Fibroblast of upper back skin (primary cell): Measurements from ENCODE around the gene DCP1B.

Experiments used
- DNase-seq: peaks from one replicate; pipeline ENCODE4 v3.0.0-alpha.2; 2013

The DCP1B gene

DNA sequence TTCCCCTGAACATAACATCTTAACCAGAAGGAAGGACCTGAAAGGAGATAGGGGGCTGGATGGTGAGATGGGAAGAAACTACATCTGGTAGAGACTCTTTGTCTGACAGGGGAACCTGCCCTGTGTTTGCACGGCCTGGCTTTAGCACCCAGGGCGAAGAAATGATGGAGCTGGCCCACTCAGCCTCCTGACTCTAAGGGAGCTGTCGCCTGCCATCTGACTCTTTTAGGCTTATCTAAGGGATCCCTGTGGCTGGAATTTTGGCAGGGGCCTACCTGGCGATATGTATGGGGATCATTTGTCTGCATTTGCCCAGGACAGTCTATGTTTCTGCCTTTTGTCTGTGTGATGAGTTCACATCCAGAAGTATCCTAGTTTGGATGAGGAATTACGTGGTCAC is 70.2 kb downstream of the DCP1B start:
- DNase-seq, result no peak

DNA sequence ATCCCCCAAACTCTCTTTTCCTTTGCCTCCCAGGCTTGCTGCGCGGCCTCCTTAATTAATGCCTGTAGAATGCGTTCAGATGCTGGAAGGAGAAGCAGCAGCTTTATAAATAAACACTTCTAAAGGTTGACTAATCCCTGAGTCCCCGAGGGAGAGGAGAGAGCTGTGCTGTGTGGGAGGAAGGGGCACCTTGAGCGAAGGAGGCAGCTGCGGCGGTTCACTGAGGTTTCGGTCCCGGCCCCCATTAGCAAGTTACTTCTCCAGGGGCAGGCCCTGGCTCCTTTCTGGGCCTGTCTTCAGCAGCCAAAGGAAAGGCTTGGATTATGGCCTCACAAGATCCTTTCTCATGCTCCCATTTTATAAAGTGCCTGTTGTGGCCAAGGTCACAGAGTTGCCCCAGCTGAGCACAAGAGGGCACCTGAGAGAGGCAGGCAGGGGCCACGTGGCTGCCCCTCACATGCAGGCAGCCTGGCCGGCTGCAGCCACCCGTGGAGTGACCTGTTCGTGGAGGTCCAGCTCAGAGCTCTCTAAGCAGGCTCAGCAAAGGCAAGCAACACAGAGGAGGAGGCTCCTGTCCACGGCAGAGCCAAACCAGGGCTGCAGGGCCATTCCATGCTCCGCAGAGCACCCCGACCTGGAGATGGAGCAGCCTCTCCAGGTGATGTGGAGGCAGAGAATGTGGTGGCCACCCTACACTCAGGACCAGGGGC is 70.8 kb downstream of the DCP1B start:
- peak; percentile 22 for DNase-seq

DNA sequence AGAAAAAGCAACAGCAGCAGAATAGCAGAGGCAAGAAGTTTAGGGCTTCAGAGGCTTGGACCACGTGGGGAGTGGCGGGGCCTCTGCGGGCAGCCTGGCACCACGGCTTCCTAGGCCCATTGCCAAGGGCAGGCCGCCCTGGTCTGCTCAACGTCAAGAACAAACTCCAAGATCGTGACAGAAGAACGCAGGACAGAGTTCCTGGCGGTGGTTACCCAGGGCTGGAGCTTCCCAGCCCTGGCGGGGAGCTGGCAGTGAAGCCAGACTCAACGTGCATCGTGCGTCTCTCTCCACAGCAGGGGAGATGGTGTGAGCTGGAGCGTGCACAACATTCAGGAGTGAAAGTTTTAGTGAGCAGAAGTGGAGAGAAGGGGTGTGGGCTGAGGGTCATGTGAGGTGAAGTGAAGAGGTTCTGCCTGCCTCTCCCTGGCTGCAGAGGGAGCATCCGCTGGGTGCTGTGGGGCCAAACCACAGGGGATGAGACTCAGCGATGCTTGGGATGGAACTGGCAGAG is 71.9 kb downstream of the DCP1B start:
- no peak for DNase-seq

DNA sequence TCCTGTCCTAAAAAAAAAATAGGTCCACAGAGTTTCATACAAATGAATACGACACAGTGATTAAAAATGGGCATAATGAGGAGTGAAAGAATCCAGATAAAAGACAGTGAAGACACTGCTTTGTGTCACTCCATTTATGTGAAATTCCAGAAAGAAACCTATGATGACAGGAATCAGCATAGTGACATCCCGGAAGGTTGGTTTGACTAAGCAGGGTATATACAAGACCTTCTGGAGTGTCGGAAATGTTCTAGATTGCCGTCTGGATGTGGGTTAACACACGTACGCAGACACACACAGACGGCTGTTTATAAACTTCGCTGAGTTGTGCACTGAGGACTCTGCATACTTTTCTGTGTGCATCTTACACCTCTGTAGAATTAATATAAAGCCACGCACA is 72.6 kb downstream of the DCP1B start:
- no peak for DNase-seq

DNA sequence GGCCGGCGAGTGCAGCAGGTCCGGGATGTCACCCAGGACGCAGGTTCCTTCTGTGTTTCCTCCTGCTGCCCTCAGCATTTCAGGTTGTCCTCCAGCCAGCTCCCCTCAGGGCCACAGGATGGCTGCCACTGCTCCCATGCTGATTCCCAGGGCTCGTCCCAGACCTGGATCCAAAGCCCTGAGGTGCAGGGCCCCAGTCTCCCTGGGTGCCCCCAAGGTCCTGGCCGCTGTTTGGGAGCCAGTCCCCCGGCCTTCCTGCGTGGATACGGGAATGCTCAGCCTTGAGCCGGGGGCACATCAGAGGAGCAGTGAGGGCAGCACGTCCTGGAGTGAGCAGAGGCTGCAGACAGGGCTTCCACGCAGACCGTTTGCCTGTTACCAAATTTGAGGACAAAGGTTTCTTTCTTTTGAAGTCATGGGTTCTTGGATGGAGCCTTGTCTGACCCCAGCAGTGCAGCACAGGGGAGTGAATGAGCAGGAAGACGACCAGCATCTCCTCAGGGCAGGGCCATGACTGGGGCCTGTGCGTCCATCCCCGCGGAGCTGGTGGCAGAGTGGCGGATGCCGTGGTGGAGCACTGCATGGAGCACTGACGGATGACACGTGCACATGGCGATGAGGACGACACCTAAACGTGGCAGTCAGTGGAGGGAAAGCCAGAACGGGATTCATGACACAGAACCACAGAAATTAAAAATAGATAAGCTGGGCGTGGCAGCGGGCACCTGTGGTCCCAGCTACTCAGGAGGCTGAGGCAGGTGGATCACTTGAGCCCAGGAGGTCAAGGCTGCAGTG is 73.3 kb downstream of the DCP1B start:
- no peak for DNase-seq

DNA sequence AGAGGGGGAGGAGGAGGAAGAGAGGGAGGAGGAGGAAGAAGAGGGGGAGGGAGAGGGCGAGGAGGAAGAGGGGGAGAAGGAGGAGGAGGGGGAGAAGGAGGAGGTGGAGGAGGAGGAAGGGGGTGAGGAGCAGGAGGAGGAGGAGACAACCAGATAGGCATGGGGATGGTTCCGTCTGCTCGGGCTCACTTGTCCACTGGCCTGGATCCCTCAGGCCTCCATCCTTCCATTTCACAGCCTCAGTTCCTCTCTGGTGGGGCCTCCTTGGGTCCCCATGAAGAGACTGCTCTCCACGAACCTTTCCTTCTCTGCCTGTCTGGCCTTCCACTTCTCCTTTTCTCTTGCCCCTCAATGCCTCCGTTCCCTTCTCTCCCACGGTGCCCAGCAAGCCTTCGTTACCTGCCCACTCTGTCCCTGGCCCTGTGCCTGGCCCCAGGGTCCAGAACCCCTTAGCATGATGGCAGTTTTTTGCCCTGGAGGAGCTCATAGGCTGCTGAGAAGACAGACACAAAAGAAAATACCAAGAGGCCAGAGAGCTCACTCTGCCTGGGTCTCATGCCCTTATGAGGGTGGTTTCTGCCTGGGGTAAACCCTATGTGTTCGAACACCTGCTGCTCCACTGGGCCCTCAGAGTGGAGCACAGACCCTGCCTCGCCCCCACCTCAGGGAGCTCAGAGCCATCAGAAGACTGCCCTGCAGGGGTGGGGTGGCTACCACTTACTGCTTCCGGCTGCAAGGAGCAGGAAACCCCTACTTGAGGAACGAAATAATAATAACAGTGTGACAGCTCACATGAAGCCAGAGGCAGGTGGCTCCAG is 74.1 kb downstream of the DCP1B start:
- DNase-seq, result no peak

DNA sequence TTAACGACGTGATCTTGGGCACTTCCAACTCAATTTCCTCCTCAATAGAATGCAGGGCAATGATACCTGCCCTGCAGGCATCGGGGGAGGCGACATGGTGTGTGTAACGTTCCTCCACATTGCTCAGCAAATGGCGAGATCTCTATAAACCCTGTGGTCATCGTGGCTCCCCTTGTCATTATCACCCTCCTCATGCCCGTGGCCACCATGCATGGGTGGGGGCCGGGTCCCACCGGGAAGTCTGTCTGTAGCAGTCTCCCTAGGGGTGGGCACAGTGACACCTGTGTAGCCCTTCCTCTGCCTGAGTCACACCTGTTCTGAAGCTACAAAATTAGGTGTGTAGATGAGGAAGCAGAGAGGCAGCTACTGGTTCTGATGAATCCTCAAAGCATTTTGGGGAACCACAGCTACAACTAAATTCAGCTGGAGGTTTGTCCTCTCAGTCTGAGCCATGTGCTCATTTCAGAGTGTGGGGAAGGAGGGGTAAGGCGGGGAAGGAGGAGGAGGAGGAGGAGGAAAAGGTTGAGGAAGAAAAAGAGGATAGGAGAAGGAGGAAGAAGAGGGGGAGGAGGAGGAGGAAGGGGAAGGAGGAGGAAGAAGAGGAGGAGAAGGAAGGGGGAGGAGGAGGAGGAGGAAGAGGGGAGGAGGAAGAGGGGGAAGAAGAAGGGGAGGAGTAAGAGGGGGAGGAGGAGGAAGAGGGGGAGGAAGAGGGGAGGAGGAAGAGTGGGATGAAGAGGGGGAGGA is 74.8 kb downstream of the DCP1B start:
- DNase-seq, result no peak

DNA sequence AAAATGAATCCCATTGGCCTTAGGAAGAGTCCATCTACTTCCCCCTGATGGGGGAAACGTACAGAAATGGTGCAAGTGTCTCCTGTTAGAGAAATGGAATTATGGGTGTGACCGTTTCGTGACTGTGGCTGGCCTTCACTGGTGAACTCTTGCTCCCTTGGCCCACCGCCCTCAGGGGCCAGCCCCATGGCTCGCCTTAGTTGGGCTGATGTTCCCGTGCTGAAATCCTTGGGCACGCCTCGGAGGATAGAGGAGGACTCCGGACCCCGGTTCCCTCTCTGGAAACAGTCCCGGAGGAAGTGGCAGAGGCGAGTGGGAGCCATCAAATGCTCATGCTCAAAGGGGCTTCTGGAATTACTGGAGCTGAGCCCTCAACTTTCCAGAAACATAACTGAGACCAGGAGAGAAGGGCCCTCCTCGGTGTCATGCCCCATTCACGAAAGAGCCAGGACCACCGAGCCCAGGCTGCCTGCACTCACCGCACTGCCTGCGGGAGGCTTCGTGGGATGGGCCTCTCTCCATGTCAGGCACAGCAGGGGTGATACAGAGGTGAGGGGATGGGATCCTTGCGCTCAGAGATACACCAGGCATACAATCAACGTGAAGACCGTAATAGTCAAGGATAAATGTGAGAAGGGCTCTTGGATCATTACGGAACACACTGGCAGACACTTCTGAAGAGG is 75.7 kb downstream of the DCP1B start:
- DNase-seq, result no peak

DNA sequence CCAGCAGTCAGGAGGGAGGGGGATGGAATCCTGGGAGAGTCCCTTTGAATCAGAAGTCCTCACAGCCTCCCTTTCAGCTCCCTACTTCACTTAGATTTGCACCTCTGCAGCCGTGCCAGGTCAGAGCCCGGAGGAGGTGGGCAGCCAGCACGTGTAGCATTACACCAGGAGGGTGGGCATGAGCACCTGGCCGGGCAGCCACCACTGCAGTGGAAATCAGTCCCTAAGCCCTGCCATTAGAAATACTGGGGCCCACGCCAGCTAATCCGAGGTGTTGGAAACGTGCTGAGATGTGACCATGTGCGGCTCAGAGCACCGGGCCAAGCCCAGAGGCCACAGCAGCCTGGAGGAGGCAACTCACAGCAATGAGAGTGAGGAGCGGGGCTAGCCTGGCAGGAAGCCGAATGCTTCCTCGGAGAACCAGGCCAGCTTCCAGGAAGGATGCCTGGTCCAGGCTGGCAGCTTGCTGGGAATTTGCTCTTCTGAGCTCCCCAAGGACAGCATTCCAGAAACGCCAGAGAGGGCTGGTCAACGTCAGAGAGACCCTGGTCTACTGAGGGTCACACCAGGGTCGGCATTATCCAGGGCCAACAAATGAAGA is 76.4 kb downstream of the DCP1B start:
- no peak for DNase-seq

DNA sequence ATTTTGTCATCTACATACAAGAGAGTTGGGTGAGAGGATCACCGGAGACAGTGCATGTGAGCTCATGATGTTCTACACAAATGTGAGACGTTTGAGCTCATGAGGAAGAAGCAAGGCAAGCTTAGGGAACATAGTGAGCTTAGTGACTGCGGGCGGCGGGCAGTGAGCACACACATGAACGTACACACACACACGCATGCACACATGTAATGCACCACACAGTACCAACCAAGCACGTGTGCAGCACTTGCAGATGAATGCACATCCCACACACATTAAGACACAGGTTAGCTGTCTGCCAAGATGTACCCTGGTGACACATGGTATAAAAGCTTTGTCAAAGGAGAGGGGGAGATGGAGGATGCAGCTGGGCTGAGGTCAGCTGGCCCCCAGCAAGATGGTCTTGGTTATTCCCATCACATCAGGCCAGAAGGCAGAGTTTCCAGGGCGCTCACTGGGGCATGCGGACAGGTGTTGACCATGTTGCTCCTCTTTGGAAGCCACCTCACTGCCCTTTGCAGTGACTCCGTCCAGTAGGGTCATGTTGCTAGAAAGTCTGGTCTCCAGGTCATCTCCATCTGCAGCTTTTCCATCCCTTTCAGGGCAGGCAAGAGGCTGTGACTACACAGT is 77.1 kb downstream of the DCP1B start:
- DNase-seq, result no peak

DNA sequence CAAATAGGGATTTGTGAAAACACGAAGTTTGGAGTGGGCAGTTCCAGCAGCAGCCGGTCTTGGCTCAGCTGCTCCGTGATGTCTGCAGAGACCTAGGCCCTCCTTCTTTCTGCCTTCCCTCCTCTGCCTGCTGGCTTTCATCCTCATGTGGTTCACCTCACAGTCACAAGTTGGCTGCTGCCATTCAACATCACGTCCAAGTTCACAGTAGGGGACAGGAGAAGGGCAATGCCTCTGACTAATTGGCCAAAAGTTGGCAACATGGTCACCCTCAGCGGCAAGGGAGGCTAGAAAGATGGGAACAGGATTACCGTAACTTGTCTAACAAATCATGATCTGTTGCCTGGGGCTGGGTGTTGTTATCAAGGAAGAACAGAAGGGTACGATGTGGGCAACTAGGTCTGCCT is 78.0 kb downstream of the DCP1B start:
- DNase-seq, result no peak

DNA sequence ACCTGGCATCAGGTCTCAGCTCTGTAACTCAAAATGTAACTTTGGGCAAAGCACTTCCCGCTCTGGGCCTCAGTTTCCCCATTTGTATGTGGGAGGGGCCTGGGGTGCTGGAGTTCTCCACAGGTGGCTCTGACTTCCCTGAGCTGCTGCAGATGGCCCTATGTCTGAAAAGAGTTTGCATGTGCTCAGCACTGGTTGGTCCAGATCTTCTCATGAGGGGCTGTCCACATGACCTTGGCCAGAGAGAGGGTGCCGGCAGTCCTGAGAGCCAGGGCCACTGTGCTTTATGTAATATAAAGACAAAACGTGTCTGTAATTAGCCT is 78.6 kb downstream of the DCP1B start:
- no peak for DNase-seq

DNA sequence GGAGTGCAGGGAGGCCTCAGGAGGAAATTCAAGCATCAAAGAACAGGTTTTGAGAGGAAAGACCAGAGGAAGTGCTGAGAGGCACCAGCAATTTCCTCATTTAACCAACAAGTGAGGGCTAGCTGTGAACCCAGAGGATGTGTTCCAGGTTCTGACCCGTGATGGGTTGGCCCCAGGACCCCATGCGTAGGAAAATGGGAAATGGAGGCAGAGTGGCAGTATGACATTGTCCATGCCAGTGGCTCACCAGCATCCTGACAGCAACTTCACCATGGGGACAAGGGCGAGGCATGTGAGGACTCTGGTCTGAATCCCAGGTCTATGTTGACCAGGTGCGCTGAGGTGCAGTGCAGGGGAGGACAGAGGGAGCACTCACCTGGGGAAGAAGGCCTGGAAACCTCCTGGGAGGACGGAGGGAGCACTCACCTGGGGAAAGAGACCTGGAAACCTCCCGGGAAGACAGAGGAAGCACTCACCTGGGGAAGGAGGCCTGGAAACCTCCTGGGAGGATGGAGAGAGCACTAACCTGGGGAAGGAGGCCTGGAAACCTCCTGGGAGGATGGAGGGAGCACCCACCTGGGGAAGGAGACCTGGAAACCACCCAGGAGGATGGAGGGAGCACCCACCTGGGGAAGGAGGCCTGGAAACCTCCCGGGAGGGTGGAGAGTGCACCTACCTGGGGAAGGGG is 79.1 kb downstream of the DCP1B start:
- no peak for DNase-seq

DNA sequence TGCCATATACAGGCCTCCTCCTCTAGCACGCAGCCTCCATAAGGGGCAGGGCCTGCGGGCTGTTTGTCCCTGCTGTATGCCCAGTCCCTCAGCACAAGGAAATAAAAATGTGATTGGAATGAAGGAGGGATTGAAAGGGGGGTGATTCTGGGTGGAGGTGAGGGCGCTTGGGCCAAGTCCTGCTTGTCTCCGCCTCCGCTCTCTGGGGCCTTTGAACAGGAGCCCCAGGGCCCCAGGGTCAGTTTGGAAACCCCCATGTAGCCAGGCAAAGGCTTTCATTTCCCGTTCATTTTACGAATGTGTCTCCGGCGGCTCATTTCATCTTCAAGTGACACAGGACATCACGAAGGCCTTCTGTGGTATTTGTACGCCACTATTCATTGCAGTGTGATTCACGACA is 81.3 kb downstream of the DCP1B start:
- DNase-seq, result no peak

DNA sequence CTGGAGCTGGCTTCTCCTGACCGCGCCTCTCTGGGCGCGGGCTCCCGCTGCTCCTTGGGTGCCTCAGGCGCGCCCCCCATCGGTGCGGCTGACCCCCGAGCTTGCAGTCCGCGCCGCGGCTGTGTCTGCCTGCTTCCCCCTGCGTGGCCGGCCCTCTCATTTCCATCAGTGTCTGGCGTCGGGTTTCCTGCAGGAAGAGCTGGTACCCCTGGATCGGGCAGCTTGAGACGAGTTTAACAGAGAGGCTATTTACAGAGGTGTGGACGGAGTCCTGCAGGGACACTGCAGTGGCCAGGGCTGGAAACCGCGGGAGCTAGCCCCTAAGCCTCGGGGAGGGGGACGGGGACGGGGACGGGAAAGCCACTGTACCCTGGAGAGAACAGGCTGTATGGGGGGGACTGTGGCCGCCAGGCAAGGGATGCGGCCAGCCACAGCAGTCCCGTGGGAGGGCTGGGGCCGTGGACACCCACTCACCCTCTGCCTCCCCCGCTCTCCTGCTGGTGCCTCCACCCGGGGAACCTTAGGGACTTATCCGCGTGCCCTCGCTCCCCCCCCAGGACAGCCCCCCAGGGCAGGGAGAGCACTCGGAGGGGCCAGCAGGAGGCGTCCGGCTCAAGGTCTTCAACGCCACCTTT is 82.1 kb downstream of the DCP1B start:
- DNase-seq, result no peak

DNA sequence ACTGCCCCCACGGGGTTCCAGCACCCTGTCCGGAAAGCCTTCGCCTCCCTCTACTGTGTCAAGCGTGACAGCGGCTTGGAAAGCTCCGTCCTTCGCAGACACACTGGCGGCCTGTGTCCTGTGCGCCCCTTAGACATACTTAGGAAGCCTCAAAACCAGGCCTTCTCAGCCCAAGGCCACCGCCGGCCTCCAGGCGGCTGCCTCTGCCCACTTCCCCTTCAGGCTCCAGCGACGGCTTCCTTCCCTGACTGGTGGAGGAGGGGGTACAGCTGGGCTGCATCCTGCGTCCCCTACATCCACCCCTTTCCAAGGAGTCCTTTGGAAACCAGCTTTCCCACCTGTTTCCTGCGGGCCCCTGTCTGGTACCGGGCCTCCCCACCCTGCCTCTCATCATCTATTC is 83.3 kb downstream of the DCP1B start:
- DNase-seq, result no peak

DNA sequence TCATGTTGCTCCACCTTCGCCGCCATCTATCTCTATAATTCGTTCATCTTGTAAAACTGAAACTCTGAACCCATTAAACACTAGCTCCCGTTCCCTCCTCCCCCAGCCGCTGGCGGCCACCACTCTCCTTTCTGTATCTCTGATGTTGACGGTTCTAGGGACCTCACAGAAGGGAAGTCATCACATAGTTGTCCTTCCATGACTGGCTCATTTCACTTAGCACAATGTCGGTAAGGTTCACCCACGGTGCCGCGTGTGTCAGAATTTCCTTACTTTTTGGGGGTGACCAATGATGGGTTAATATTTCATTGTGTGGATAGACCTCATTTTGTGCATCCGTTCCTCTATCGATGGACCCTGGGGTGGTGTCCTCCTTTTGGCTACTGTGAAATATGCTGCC is 83.8 kb downstream of the DCP1B start:
- DNase-seq, result no peak

DNA sequence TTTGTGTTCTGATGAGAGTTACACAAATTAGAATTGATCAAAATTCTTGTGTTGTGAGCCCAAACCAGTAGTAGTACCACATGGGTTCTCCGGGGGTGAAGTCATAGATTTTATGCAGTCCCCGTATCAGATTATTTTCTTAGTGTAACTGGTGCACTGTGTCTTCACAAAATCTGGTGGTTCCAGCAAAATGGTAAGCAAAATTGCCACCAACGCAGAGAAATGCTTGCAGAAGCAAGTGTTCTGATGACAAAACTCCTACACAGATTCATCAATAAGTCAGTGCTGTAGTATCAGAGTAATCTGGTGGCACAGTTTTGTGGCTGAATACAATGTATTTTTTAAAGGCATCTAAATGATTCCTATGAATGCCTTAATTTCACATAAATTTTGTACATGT is 84.5 kb downstream of the DCP1B start:
- DNase-seq, result no peak

DNA sequence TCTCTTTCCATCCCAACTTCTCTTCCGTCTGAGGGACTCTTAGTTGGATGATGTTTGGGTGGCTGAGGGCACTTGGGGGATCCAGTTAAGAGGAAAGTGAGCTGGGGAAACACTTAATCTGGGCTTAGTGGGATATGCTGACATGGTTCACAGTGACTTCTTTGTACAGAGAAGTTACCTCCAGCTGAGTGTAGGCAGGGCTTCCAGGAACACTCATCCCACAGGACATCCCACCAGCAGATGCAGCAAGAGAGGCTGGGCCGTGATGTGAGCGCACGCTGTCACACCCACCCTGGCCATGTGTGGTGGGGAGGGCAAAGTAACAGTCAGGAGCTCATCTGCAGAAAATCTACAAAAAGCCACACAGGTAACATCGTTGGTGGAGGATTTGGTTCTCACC is 85.0 kb downstream of the DCP1B start:
- no peak for DNase-seq

DNA sequence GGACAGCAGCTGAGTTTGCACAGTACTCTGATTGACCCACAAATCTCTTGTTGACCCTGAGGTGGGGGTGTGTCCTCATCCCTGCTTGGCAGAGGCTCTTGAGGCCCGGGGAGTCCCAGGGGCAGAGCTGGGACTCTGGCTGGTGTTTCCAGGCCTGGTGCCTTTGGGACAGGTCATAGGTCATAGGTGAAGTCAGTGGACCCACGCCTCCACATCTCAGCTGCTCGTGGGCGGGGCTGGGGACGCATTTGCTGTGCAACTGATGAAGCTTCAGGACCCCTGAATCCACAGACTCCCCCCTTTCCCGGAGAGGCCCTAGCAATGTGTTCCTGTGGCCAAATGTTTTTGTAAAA is 85.4 kb downstream of the DCP1B start:
- DNase-seq, result no peak
